ENCODE data around the gene BAAT.

DNA sequence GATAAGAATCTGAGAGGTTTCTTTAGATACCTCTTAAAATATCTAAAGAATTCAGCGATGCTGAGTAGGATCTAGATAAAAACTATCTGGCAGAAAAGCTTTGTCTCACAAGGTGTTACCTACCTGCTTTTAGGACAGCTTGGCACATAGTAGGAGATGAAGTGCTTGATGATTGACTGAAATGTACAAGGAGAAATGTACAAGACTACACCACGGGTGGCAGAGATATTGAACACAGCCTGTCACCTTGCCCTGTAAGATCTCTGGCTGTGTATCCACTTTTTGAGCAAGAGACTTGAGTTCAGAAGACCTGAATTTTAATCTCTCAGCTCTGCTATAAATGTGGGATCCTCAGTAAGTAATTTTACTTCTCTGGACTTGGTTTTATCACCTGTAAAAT lies 35.1 kb upstream of the BAAT start:
- TF ChIP-seq, protein P1, sequence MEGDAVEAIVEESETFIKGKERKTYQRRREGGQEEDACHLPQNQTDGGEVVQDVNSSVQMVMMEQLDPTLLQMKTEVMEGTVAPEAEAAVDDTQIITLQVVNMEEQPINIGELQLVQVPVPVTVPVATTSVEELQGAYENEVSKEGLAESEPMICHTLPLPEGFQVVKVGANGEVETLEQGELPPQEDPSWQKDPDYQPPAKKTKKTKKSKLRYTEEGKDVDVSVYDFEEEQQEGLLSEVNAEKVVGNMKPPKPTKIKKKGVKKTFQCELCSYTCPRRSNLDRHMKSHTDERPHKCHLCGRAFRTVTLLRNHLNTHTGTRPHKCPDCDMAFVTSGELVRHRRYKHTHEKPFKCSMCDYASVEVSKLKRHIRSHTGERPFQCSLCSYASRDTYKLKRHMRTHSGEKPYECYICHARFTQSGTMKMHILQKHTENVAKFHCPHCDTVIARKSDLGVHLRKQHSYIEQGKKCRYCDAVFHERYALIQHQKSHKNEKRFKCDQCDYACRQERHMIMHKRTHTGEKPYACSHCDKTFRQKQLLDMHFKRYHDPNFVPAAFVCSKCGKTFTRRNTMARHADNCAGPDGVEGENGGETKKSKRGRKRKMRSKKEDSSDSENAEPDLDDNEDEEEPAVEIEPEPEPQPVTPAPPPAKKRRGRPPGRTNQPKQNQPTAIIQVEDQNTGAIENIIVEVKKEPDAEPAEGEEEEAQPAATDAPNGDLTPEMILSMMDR (IDR thresholded peaks at IDR 0.05; ENCODE audit: insufficient read depth, low read depth, low read length) = no peak
- TF ChIP-seq EZH2 (IDR thresholded peaks at IDR 0.05; ENCODE audit: insufficient read depth, low read length) = no peak

All from astrocyte (in vitro differentiated cells and primary cell).